Occipital lobe (tissue), 3 donors: ENCODE results near the gene PLB1. TPM values are rescaled to one million over a fixed set of nuclear protein-coding genes. Genes with fewer than 3 reads are reported as not detected.

Experiments used
- DNase-seq: peaks from one replicate; lab custom pipeline; 2025; lab: John Stamatoyannopoulos, UW
- small RNA-seq: library from RNA; depleted of rRNA; stranded (forward); fragments of <200 nt; gene quantifications from one replicate; pipeline ENCODE3, GENCODE V24; 2014
- total RNA-seq: library from RNA; depleted of rRNA; stranded (reverse); fragments of >200 nt; gene quantifications from one replicate; pipeline ENCODE4 v1.2.3, GENCODE V29; 2014

The PLB1 gene
- total RNA-seq, 1 donor from 2014 or later = 2.3 TPM

DNA sequence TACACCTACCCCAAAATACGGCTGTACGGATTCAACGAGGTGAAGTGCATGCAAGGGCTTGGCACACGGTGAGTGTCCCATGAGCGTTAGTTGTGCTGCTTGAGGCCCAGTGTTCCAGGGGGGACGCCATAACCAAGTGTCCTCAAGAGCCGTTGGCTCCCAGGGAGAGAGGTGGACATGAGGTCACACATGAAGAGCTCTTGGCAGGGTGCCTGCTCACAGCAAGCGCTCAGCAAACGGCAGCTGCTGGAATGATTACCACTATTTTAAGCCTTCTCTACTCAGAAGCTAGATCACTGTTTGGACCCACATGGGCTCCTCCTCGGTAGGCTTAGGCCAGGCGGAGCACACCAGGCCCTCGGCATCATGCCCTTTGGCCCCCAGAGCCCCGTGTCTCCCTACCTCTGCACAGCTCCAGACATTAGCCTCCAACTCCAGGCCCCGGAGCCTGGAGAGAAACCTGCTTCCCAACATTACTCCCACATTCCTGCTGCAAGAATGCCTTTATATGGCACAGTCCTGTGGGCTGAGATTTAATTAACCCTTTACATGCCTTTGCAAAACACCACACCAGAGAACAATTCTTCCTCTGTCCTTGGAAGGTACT is 187.3 kb downstream of the PLB1 start:
- DNase-seq = no peak

DNA sequence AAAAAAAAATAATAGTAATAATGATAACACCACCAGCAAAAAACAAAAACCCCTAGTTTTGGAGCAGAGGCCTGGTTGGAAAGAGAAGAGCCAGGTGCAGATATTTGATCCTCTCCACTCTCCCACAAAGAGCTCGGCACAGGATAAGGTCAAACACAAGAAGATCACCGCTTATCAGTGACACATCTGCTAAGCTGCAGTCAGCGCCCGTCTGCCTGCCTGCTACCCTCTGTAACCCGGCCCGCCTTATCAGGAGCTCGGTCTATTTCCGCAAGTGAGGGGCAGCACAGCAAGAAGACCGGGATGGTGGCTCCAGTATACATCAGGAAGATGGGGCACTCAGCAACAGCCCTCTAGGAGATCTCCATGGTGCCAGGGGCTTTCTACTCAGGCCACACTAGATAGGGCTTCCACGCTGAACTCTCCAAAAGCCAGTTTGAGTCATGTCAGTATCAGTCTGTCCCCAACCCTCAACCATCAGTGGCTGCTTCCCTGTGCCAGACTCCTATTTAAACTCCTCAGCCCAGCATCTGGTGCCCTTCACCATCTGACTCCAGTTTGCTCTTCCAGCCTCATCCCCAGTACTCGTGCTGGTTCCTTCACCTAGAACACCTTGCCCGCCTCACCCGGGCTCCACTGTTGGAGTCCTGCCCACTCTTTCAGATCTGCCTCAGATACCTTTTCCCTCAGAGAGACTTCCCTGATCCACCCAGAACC is 188.4 kb downstream of the PLB1 start:
- DNase-seq = no peak

DNA sequence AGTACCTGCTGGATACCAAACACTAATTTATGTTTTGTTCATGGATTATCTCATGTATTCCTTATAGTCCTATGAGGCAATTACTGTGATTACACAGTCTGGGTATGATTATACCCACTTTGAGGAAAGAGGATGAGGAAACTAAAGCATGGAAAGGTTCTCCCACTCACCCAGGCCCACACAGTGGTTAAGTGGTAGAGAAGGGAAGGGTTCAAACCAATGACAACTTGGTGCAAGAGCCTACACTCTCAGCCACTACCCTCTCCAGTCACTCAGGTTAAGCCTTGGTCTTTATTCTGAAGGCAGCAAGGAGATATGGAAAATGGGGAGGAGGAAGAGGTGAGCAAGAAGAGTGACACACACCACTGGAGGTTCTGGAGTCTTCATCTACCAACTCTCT is 191.3 kb downstream of the PLB1 start:
- no peak for DNase-seq

DNA sequence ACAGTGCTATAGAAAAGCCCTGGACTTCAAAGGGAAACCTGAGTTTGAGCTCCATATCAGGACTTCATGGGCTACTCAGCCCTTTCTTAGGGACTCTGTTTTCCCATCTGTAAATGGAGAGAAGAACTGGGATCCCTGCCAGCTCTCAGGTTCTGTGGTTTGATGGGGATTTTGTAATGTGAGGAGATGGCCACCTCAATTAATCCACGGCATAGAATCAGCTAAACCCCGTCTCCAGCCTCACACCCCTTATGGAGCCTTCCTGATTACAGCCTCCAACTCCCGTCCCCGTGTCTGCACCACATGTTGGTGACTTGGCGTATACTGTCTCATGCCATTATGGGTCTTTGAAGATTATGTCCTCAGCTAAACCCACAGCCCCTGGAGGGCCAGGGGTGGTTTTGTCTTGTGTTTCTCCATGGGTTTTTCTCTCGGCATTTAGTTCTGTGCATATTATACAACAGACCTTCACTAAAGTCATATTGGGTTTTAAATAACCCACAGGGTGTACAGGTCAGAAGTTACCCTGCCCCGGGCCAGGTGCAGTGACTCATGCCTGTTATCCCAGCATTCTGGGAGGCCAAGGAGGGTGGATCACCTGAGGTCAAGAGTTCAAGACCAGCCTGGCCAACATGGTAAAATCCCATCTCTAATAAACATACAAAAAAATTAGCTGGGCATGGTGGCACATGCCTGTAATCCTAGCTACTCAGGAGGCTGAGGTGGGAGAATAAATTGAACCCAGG is 192.0 kb downstream of the PLB1 start:
- no peak for DNase-seq

DNA sequence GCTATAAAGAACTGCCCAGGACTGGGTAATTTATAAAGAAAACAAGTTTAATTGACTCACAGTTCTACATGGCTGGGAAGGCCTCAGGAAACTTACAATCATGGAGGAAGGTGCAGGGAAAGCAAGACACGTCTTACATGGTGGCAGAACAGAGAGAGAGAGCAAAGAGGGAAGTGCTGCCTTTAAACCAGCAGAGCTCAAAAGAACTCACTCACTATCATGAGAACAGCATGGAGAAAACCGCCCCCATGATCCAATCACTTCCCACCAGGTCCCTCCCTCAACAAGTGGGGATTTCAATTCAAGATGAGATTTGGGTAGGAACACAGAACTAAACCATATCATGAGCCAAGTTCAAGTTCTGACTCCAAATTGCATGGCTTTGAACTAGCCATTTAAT is 193.0 kb downstream of the PLB1 start:
- DNase-seq = no peak

DNA sequence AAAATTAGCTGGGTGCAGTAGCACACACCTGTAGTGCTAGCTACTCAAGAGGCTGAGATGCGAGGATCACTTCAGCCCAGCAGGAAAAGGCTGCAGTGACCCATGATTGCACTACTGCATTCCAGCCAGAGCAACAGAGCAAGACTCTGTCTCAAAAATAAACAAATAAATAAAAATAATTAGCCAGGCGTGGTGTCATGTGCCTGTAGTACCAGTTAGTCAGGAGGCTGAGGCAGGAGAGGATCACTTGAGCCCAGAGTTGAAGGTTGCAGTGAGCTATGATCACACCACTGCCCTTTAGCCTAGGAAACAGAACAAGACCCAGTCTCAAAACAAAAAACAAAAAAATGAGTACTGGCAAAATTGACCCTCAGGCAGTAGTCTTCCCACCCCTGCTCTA is 193.9 kb downstream of the PLB1 start:
- DNase-seq = no peak

DNA sequence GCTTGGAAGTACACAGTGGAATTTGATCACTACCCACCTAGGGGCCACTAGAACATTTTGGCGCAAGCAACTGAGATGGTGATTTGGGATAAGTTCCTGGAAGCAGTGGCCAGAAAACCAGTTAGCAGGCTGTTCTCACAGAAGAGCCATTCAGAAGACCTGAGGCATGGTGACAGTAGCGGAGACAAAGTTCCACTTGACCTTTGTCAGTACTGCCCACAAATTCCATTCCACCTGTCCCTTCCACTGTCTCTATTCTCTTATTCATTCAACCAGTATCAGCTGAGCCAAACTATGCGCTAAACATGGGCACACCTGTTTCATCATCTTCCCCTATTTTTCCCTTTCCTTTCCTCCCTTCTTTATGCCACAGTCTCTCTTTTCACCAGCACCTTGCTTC is 196.6 kb downstream of the PLB1 start:
- DNase-seq = no peak

DNA sequence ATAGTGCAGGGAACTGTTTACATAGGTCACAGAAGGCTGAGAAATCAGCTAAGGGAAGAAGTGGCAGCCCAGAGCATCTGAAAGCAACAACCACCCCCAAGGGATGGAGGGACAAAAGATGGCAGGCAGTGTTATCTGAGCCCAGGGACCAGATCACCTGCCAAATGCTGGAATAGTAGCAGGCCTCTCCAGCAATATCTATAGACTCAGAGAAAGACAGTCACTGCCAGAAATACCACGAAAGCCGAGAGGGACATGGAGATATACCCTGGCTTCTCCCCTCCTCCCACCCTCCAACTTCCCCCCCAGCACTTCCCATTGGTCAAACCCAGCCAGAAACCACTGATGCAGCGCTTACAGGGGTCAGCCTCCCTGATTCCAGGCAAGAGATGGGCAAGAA is 197.4 kb downstream of the PLB1 start:
- no peak for DNase-seq

Small RNA genes lying within 50 kb of the gene (small RNA-seq; reads per million reads assigned to genes)
- gene RNA5SP89 (not detected), gene SNRPGP7 (not detected)

Other genes starting within 250 kb of the PLB1 start
- 6.2 TPM for gene FOSL2, start 103.2 kb upstream of the PLB1 start, total RNA-seq